HepG2 (cell line): ENCODE data around the gene NOL12. TPM values are rescaled to one million over a fixed set of nuclear protein-coding genes. Genes with fewer than 3 reads are reported as not detected.

Experiments used
- ATAC-seq: fragments of 200-7000 bp; cut with Tn5 transposase; 3 replicates; pipeline ENCODE4 v1.9.1; 2020; ENCODE audit warnings: mild to moderate bottlenecking, moderate library complexity
- BruUV-seq: library from RNA; stranded (reverse); fragments of 400-500 nt; replicated peaks from 2 replicates; lab custom pipeline; 2021; lab: Mats Ljungman, UMichigan
- CTCF ChIA-PET: fragments of 300-600 bp; formaldehyde crosslinking; extraction: SDS; loops from one replicate; lab custom pipeline; 2021; ENCODE audit warnings: low total read pairs, inconsistent platforms, low intra/inter-chr PET ratio; lab: Yijun Ruan, JAX
- POLR2A ChIA-PET: fragments of 350-600 bp; sonication (Branson Sonifier 250); formaldehyde crosslinking; loops from one replicate; lab custom pipeline; 2020; ENCODE audit warnings: antibody characterized with exemption, inconsistent platforms; lab: Yijun Ruan, JAX
- DNase-seq: peaks from one replicate; pipeline ENCODE4 v3.0.0-alpha.2; 2015; ENCODE audit warnings: low spot score
- FAIRE-seq: peaks from 3 replicates; lab custom pipeline; 2011; peaks lifted over from hg19 to GRCh38; lab: Jason Lieb, UNC
- H2AFZ ChIP-seq: one replicate; pipeline ENCODE4 v1.6.1; 2011; ENCODE audit warnings: low read length, inconsistent platforms
- H3K27ac ChIP-seq: fragments of 300-600 bp; 3 replicates; pipeline ENCODE4 v1.8.0; 2011; ENCODE audit warnings: mixed run types, mild to moderate bottlenecking, mixed read lengths, low read length, inconsistent platforms; ENCODE audit not compliant: insufficient read depth; ENCODE audit errors: extremely low read length
- H3K27me3 ChIP-seq, 2 experiments: fragments of 200-600 bp in 1 of 2; 2 replicates in 1 of 2; 3 replicates in 1 of 2; pipeline versions ENCODE4 v1.6.0 to v1.8.0; 2011; ENCODE audit warnings: low read length in 2 of 2, mild to moderate bottlenecking in 2 of 2, moderate library complexity in 2 of 2, inconsistent platforms in 1 of 2; ENCODE audit not compliant: insufficient read depth in 2 of 2, control insufficient read depth in 1 of 2
- H3K36me3 ChIP-seq, 2 experiments: fragments of 200-600 bp in 1 of 2; replicated peaks in 1 of 2; 2 replicates in 1 of 2; 3 replicates in 1 of 2; pipeline versions ENCODE4 v1.5.1 to v1.8.0; 2011; ENCODE audit warnings: low read length in 2 of 2, inconsistent platforms in 1 of 2; ENCODE audit not compliant: insufficient read depth in 2 of 2, control insufficient read depth in 1 of 2
- H3K4me1 ChIP-seq: 2 replicates; pipeline ENCODE4 v1.5.1; 2012; ENCODE audit warnings: low read length, inconsistent platforms; ENCODE audit not compliant: insufficient read depth
- H3K4me2 ChIP-seq: 2 replicates; pipeline ENCODE4 v1.6.0; 2011; ENCODE audit warnings: low read depth, low read length, inconsistent platforms
- H3K4me3 ChIP-seq, 3 experiments: fragments of 200-600 bp in 1 of 3; sonication (generic), shearing (Covaris generic) in 1 of 3; replicated peaks in 1 of 3; 2 replicates each; pipeline ENCODE4 v1.5.1; 2011 to 2016; ENCODE audit warnings: low read length in 3 of 3, inconsistent platforms in 2 of 3, low read depth in 2 of 3, mild to moderate bottlenecking in 2 of 3, control low read depth in 1 of 3, mixed read lengths in 1 of 3; ENCODE audit not compliant: insufficient read depth in 1 of 3
- H3K79me2 ChIP-seq: one replicate; pipeline ENCODE4 v1.6.1; 2011; ENCODE audit warnings: low read length, inconsistent platforms; ENCODE audit not compliant: insufficient read depth
- H3K9ac ChIP-seq: 2 replicates; pipeline ENCODE4 v1.6.0; 2011; ENCODE audit warnings: mild to moderate bottlenecking, low read depth, low read length, inconsistent platforms; ENCODE audit not compliant: insufficient read depth
- H3K9me3 ChIP-seq: 2 replicates; pipeline ENCODE4 v1.5.1; 2012; ENCODE audit warnings: mild to moderate bottlenecking, low read length
- H4K20me1 ChIP-seq: 2 replicates; pipeline ENCODE4 v1.6.0; 2011; ENCODE audit warnings: inconsistent platforms, mild to moderate bottlenecking, low read length, moderate library complexity; ENCODE audit not compliant: insufficient read depth
- KDM2A ChIP-seq: sonication (generic); formaldehyde crosslinking; IDR thresholded peaks from 2 replicates; pipeline ENCODE4 v1.4.0; 2020; ENCODE audit warnings: low read depth, missing genetic modification reagents, borderline replicate concordance
- KLF11 ChIP-seq: IDR thresholded peaks from 2 replicates; pipeline ENCODE4 v1.6.1; 2016; ENCODE audit warnings: missing compliant biosample characterization
- KLF16 ChIP-seq, 2 experiments: sonication (generic) in 1 of 2; formaldehyde crosslinking in 1 of 2; IDR thresholded peaks; 2 replicates each; pipeline versions ENCODE4 v1.6.1 to v1.8.0; 2016 to 2023; ENCODE audit warnings: missing genetic modification reagents in 2 of 2, missing compliant biosample characterization in 1 of 2
- POLR2G ChIP-seq: fragments of 200-400 bp; formaldehyde crosslinking; IDR thresholded peaks from 2 replicates; pipeline ENCODE4 v1.6.1; 2018; ENCODE audit warnings: mild to moderate bottlenecking, low read depth, low read length, moderate library complexity
- SRSF9 ChIP-seq: fragments of 200-400 bp; formaldehyde crosslinking; IDR thresholded peaks from 2 replicates; pipeline ENCODE4 v1.6.1; 2018; ENCODE audit warnings: borderline replicate concordance, mild to moderate bottlenecking, low read depth, low read length; ENCODE audit not compliant: insufficient read depth, poor library complexity, severe bottlenecking
- TCF12 ChIP-seq, 2 experiments: fragments of 450-650 bp in 1 of 2; sonication (generic) in 1 of 2; formaldehyde crosslinking in 1 of 2; IDR thresholded peaks; 2 replicates each; pipeline versions ENCODE4 v1.6.1 to v1.8.0; 2017 to 2022; ENCODE audit warnings: antibody characterized with exemption in 1 of 2, mild to moderate bottlenecking in 1 of 2, missing genetic modification reagents in 1 of 2, moderate library complexity in 1 of 2
- TCF7 ChIP-seq: sonication (generic); IDR thresholded peaks from 2 replicates; pipeline ENCODE4 v1.6.1; 2016; ENCODE audit warnings: antibody characterized with exemption, low read depth
- YEATS4 ChIP-seq: sonication (generic); formaldehyde crosslinking; IDR thresholded peaks from 2 replicates; pipeline ENCODE4 v1.4.0; 2020; ENCODE audit warnings: missing genetic modification reagents, borderline replicate concordance
- ZNF629 ChIP-seq: sonication (generic); formaldehyde crosslinking; conservative IDR thresholded peaks from 2 replicates; pipeline ENCODE4 v1.5.0; 2020; ENCODE audit warnings: missing genetic modification reagents
- WGBS: methylation state at CpG from one replicate; pipeline ENCODE4 v1.1.6; 2017; ENCODE audit warnings: low lambda C conversion rate; 5-methylcytosine and 5-hydroxymethylcytosine counted together
- in situ Hi-C: cut with HindIII; loops from 2 replicates; pipeline ENCODE4 v1.10.0; 2017; ENCODE audit warnings: low pct_unique_long_range_greater_than_20kb; ENCODE audit not compliant: extremely low pct_ligation_motif_present
- intact Hi-C: fragments of 100-400 bp; cut with micrococcal nuclease; formaldehyde crosslinking; loops from one replicate; pipeline ENCODE4 v1.10.0; 2022; ENCODE audit not compliant: unreplicated experiment
- polyA plus RNA-seq, 8 experiments: library from polyadenylated mRNA; depleted of rRNA in 3 of 8; stranded (reverse) in 7 of 8; unstranded in 1 of 8; fragments of >200 nt; fragmentation: Illumina TruSeq in 4 of 8; extraction: Trizol in 4 of 8; gene quantifications; 2 replicates each; pipeline versions ENCODE4 v1.2.1 to v1.2.3, GENCODE V29; 2011 to 2016; ENCODE audit warnings: low read depth in 4 of 8, missing spikeins in 1 of 8, mixed read lengths in 1 of 8; ENCODE audit not compliant: insufficient read depth in 1 of 8
- total RNA-seq, 5 experiments: library from RNA; depleted of rRNA; stranded (reverse); fragments of >200 nt; fragmentation: Illumina TruSeq; extraction: Trizol; gene quantifications; 2 replicates each; pipeline ENCODE4 v1.2.3, GENCODE V29; 2016; ENCODE audit warnings: low read depth in 1 of 5

NOL12 gene
- total and polyA plus RNA-seq, 2 of the 13 experiments (the other 11 are each of a cell fraction or from before 2014, with no cell fraction given) = 14.3 to 31.4 TPM

- peak; percentile 59; the same call in 1 of the 2 replicates for TF ChIP-seq KDM2A (CRISPR knock-in tag)
- TF ChIP-seq YEATS4 (CRISPR knock-in tag) = 0 out of 2 replicates have a peak, but pooled peaks have one; percentile 22
- peak; percentile 32; the same call in 1 of the 2 replicates for TF ChIP-seq KLF11 (CRISPR knock-in tag)
- no peak for TF ChIP-seq TCF7
Measured at GRCh38 chr22:37676736-37677492, 9.2 kb upstream of the NOL12 start (continued).

- Histone ChIP-seq H3K4me1 (peaks cover 55% of the 10 kb centered on the region), H3K27ac (no peak overlapping the region), H3K4me2 (peak overlapping the region; percentile 96), H3K9ac (no peak overlapping the region), H3K79me2 (no peaks in the 10 kb centered on the region), H3K27me3 (no peaks in the 10 kb centered on the region), H3K36me3 (peaks cover 0 to 2% of the 10 kb centered on the region in 2 experiments; a peak in 1 of 5 replicates), H4K20me1 (no peaks in the 10 kb centered on the region), H3K9me3 (no peaks in the 10 kb centered on the region), H2AFZ (no peak overlapping the region), H3K4me3 (peak overlapping the region in 2 of 3 experiments; percentile 59 to 71; a peak in 3 of 6 replicates)
- ATAC-seq (no peak), FAIRE-seq (no peak), DNase-seq (no peak)
- CTCF ChIA-PET = no interaction called here
- no TSS peak for BruUV-seq
- 0 out of 2 replicates have a peak, but pooled peaks have one; percentile 11 for TF ChIP-seq POLR2G
- TF ChIP-seq ZNF629 (CRISPR knock-in tag) = 0 out of 2 replicates have a peak, but pooled peaks have one; percentile 21
- TF ChIP-seq SRSF9 = no peak
- no peak for TF ChIP-seq TCF12 (IDR thresholded peaks at IDR 0.05)
- no peak for TF ChIP-seq TCF12 (CRISPR knock-in tag; IDR thresholded peaks at IDR 0.05)
- TF ChIP-seq KLF16 (CRISPR knock-in tag; IDR thresholded peaks at IDR 0.05) = 0 out of 4 replicates have a peak, but pooled peaks of 1 of the 2 experiments have one; percentile 10
- intact Hi-C loops (loop anchor here (1.0 kb wide), 1 partner anchor 16 kb away; no protein-coding TSS in a partner anchor), in situ Hi-C loops (no loop called here)
- 79% methylated on average over 15 of the region's 15 CpGs for WGBS
- POLR2A ChIA-PET = interaction anchor here (0.6 to 6.0 kb wide), 5 partner anchors 8 to 323 kb away, joined by 3 to 120 read pairs (median 4); partner anchors contain the start of genes NOL12 and PDXP
Measured at GRCh38 chr22:37677493-37677974, 8.6 kb upstream of the NOL12 start.
